Endothelial cell of umbilical vein (primary cell): ENCODE results near the gene MYO1G. TPM values are rescaled to one million over a fixed set of nuclear protein-coding genes. Genes with fewer than 3 reads are reported as not detected.

Experiments used
- BruUV-seq: library from RNA; stranded (reverse); fragments of 400-500 nt; replicated peaks from 2 replicates; lab custom pipeline; 2021; lab: Mats Ljungman, UMichigan
- CTCF ChIA-PET: fragments of 300-600, 350-600 bp; sonication (Branson Sonifier 250); formaldehyde crosslinking; loops from one replicate; lab custom pipeline; 2021; ENCODE audit warnings: antibody characterized with exemption, inconsistent platforms; lab: Charles Lee
- POLR2A ChIA-PET: fragments of 300-600, 350-600 bp; sonication (Branson Sonifier 250); formaldehyde crosslinking; loops from one replicate; lab custom pipeline; 2021; ENCODE audit warnings: antibody characterized with exemption, inconsistent platforms; lab: Charles Lee
- DNase-seq: peaks from one replicate; pipeline ENCODE4 v3.0.0-alpha.2; 2011; ENCODE audit warnings: low read depth, low spot score
- FAIRE-seq: peaks from 2 replicates; lab custom pipeline; 2011; peaks lifted over from hg19 to GRCh38; lab: Jason Lieb, UNC
- H2AFZ ChIP-seq: 2 replicates; pipeline ENCODE4 v1.6.0; 2012; ENCODE audit warnings: low read depth, low read length, control low read depth, inconsistent platforms
- H3K27ac ChIP-seq: 2 replicates; pipeline ENCODE4 v1.5.1; 2011; ENCODE audit warnings: low read depth, mild to moderate bottlenecking, control low read depth, low read length, moderate library complexity; ENCODE audit not compliant: insufficient read depth
- H3K27me3 ChIP-seq, 2 experiments: 2 replicates each; pipeline versions ENCODE4 v1.6.0 to v1.6.1; 2011; ENCODE audit warnings: low read length in 2 of 2, mixed read lengths in 1 of 2; ENCODE audit not compliant: control insufficient read depth in 2 of 2, insufficient read depth in 2 of 2
- H3K36me3 ChIP-seq, 2 experiments: 2 replicates in 1 of 2; 3 replicates in 1 of 2; pipeline ENCODE4 v1.5.1; 2011; ENCODE audit warnings: low read length in 2 of 2, mild to moderate bottlenecking in 1 of 2, moderate library complexity in 1 of 2; ENCODE audit not compliant: control insufficient read depth in 2 of 2, insufficient read depth in 2 of 2; ENCODE audit errors: extremely low read depth in 1 of 2
- H3K4me1 ChIP-seq: 3 replicates; pipeline ENCODE4 v1.5.1; 2011; ENCODE audit warnings: mild to moderate bottlenecking, low read length; ENCODE audit not compliant: control insufficient read depth, insufficient read depth; ENCODE audit errors: extremely low read depth
- H3K4me2 ChIP-seq: 2 replicates; pipeline ENCODE4 v1.6.1; 2011; ENCODE audit warnings: low read length, control low read depth, mixed read lengths; ENCODE audit not compliant: insufficient read depth
- H3K4me3 ChIP-seq, 3 experiments: fragments of 200-600 bp in 1 of 3; sonication (generic), shearing (Covaris generic) in 1 of 3; replicated peaks in 1 of 3; 2 replicates each; pipeline ENCODE4 v1.5.1; 2011 to 2016; ENCODE audit warnings: control low read depth in 3 of 3, low read length in 3 of 3, mild to moderate bottlenecking in 2 of 3, inconsistent platforms in 1 of 3, low read depth in 1 of 3, moderate library complexity in 1 of 3; ENCODE audit not compliant: insufficient read depth in 1 of 3
- H3K79me2 ChIP-seq: 2 replicates; pipeline ENCODE4 v1.6.0; 2012; ENCODE audit warnings: low read length, inconsistent platforms; ENCODE audit not compliant: control insufficient read depth, insufficient read depth
- H3K9ac ChIP-seq: replicated peaks from 2 replicates; pipeline ENCODE3; 2011; ENCODE audit warnings: low read length, control low read depth; ENCODE audit not compliant: insufficient read depth; ENCODE audit errors: extremely low read depth
- H3K9me1 ChIP-seq: replicated peaks from 3 replicates; pipeline ENCODE4 v1.6.0; 2011; ENCODE audit warnings: mild to moderate bottlenecking, low read length; ENCODE audit not compliant: control insufficient read depth, insufficient read depth; ENCODE audit errors: extremely low read depth
- H3K9me3 ChIP-seq: replicated peaks from 2 replicates; pipeline ENCODE4 v1.5.1; 2012; ENCODE audit warnings: low read length, inconsistent platforms; ENCODE audit not compliant: control insufficient read depth, insufficient read depth
- H4K20me1 ChIP-seq: replicated peaks from 2 replicates; pipeline ENCODE3; 2011; ENCODE audit warnings: mild to moderate bottlenecking, low read length; ENCODE audit not compliant: control insufficient read depth, insufficient read depth; ENCODE audit errors: extremely low read depth
- CTCF ChIP-seq, 2 donors: IDR thresholded peaks; 1 replicate in 1 of 2; 2 replicates in 1 of 2; pipeline ENCODE4 v1.5.1; 2011; ENCODE audit warnings: low read length in 2 of 2, mild to moderate bottlenecking in 2 of 2, moderate library complexity in 2 of 2, control low read depth in 1 of 2, inconsistent platforms in 1 of 2, low read depth in 1 of 2; ENCODE audit not compliant: insufficient read depth in 1 of 2; ENCODE audit errors: extremely low read depth in 1 of 2
- EZH2 ChIP-seq: IDR thresholded peaks from 2 replicates; pipeline ENCODE4 v1.6.1; 2012; ENCODE audit warnings: borderline replicate concordance, low read depth, mild to moderate bottlenecking, moderate library complexity, low read length, inconsistent platforms; ENCODE audit not compliant: severe bottlenecking
- FOS ChIP-seq: IDR thresholded peaks from 2 replicates; pipeline ENCODE4 v1.6.1; 2011; ENCODE audit warnings: mild to moderate bottlenecking, low read length, moderate library complexity, borderline replicate concordance; ENCODE audit not compliant: insufficient read depth
- GATA2 ChIP-seq: IDR thresholded peaks from 2 replicates; pipeline ENCODE4 v1.7.0; 2011; ENCODE audit warnings: low read depth, mild to moderate bottlenecking, moderate library complexity, mixed read lengths, low read length; ENCODE audit not compliant: insufficient read length, insufficient read depth
- JUN ChIP-seq: IDR thresholded peaks from 2 replicates; pipeline ENCODE4 v1.6.1; 2011; ENCODE audit warnings: borderline replicate concordance, low read depth; ENCODE audit not compliant: insufficient read length, insufficient read depth
- MAX ChIP-seq: IDR thresholded peaks from 2 replicates; pipeline ENCODE4 v1.6.1; 2011; ENCODE audit not compliant: insufficient read depth, insufficient read length
- MYC ChIP-seq: IDR thresholded peaks from one replicate; pipeline ENCODE4 v1.6.1; 2011; ENCODE audit warnings: mild to moderate bottlenecking, low read depth, low read length
- POLR2A ChIP-seq: IDR thresholded peaks from 2 replicates; pipeline ENCODE4 v1.6.1; 2012; ENCODE audit warnings: low read depth, mild to moderate bottlenecking, control low read depth, low read length
- POLR2AphosphoS5 ChIP-seq: IDR thresholded peaks from 2 replicates; pipeline ENCODE4 v1.6.1; 2012; ENCODE audit warnings: low read depth, mild to moderate bottlenecking, control low read depth, low read length, moderate library complexity; ENCODE audit not compliant: insufficient read depth
- dilution Hi-C: fragments of 300-500 bp; cut with MboI; formaldehyde crosslinking; loops from one replicate; pipeline ENCODE4 v1.15.0; 2019; ENCODE audit warnings: low sequenced_read_pairs; ENCODE audit not compliant: extremely low pct_ligation_motif_present
- intact Hi-C: fragments of 100-400 bp; cut with micrococcal nuclease; formaldehyde crosslinking; loops from one replicate; pipeline ENCODE4 v1.10.0; 2022
- polyA plus RNA-seq, 4 experiments: library from polyadenylated mRNA; depleted of rRNA in 3 of 4; stranded (reverse) in 3 of 4; unstranded in 1 of 4; fragments of >200 nt; gene quantifications; 2 replicates each; pipeline versions ENCODE4 v1.2.1 to v1.2.3, GENCODE V29; 2011 to 2012; ENCODE audit warnings: missing spikeins in 1 of 4
- total RNA-seq: library from RNA; stranded (reverse); gene quantifications from 2 replicates; pipeline ENCODE4 v1.2.3, GENCODE V29; 2021

MYO1G gene
- total and polyA plus RNA-seq, 2 donors (not counting 3 experiments of a cell fraction or from before 2014, with no cell fraction given) = 0.11 TPM; not detected in 1

- Histone ChIP-seq H3K27ac (no peak overlapping the region), H3K27me3 (peaks cover 5% of the 10 kb centered on the region in 2 experiments), H2AFZ (no peak overlapping the region), H3K4me2 (no peak overlapping the region), H3K79me2 (no peaks in the 10 kb centered on the region), H3K36me3 (no peaks in the 10 kb centered on the region), H3K9me1 (no peaks in the 10 kb centered on the region), H3K4me3 (no peak overlapping the region), H3K9ac (no peak overlapping the region), H3K9me3 (no peaks in the 10 kb centered on the region), H4K20me1 (no peaks in the 10 kb centered on the region), H3K4me1 (no peaks in the 10 kb centered on the region)
- no TSS peak for BruUV-seq
- ChIA-PET POLR2A (no interaction called here), CTCF (interaction anchor here (1.4 to 1.5 kb wide), 2 partner anchors 38 to 201 kb away, joined by 3 read pairs; no protein-coding TSS in a partner anchor)
- no peak for DNase-seq
- TF ChIP-seq EZH2 = no peak
- TF ChIP-seq CTCF (IDR thresholded peaks at IDR 0.05; ENCODE audit: extremely low read depth in 1 of 2, insufficient read depth in 1 of 2, low read depth in 1 of 2, low read length in 2 of 2) = no peak
- no peak for TF ChIP-seq POLR2AphosphoS5
- no peak for TF ChIP-seq MAX
- no peak for TF ChIP-seq POLR2A
- no peak for TF ChIP-seq MYC
- no peak for TF ChIP-seq JUN
- TF ChIP-seq FOS = no peak
- no peak for TF ChIP-seq GATA2
- FAIRE-seq = no peak
- intact Hi-C loops (no loop called here), dilution Hi-C loops (no loop called here)
Measured at GRCh38 chr7:44935583-44935982, 43.2 kb downstream of the MYO1G start.
